Measurements from ENCODE around the gene OPA3. TPM values are rescaled to one million over a fixed set of nuclear protein-coding genes. Genes with fewer than 3 reads are reported as not detected.

The OPA3 gene
- total RNA-seq, 1 experiment from 2014 or later = 11.1 TPM

DNA sequence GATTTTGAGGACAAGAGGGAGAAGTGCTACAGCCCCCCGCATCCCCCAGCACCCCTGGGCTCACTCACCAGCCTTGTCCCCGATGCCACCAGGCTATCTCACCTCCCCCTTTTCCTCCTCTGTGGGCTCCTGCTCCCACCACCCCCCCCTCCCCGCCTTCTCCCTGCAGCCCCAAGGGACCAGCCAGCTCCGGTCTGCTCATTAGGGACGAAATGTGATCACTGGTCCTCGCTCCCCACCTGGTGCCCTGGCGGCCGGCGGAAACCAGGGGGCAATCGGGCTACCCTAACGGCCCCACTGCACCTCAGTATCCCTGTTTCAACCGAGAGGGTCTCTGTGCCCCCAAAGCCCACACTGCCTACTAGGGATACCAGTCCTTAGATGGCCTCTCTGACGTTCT is 14.7 kb upstream of the OPA3 start (continued):
- TF ChIP-seq YY1 (IDR thresholded peaks at IDR 0.05; ENCODE audit: extremely low read depth, insufficient replicate concordance, low read depth, low read length) (no peak), SIN3A (IDR thresholded peaks at IDR 0.05; ENCODE audit: low read depth) (no peak), FOSL1 (IDR thresholded peaks at IDR 0.05; ENCODE audit: low read depth) (no peak), ZFX (IDR thresholded peaks at IDR 0.05) (no peak), ELF1 (IDR thresholded peaks at IDR 0.05; ENCODE audit: borderline replicate concordance, low read depth) (no peak), TCF7L2 (IDR thresholded peaks at IDR 0.05; ENCODE audit: borderline replicate concordance, extremely low read depth, insufficient read depth, insufficient read length) (no peak), CEBPB (IDR thresholded peaks at IDR 0.05; ENCODE audit: low read depth) (no peak)
- TF ChIP-seq, protein P1, sequence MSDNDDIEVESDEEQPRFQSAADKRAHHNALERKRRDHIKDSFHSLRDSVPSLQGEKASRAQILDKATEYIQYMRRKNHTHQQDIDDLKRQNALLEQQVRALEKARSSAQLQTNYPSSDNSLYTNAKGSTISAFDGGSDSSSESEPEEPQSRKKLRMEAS (IDR thresholded peaks at IDR 0.05) = no peak

DNA sequence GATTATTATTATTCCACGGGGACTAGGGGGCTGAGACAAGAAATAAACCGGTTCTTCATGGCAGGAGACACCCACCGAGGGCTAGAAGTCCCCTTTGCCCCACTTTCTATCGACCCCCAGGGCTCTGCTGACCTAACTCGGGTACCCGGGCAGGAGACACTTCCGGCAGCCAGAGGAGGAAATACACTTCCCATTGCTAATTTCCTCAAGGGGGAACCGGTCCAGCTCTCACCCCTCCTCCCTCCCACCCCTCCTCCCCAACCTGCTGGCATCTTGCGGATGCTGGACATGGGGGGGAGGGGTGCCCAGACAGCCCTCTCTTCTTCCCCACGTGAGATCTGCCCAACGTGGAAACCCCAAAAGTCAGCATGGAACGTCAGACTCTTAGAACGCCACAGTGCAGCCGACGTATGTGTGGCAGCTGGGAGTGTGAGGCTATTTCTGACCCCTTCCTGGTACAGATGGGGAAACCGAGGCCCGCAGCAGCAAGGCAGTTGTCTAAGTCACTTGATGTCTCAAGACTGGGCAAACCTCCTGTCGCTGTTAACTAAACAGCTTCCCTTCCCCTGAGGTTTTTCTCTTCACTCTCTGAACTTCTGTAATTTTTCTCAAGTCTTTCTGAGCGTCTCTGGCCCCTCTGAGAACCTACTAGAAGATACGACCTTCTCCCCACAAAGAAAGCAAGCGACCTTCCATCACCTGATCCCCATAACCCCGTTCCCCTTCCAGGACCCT is 13.8 kb upstream of the OPA3 start:
- TF ChIP-seq, protein P1 (IDR thresholded peaks at IDR 0.05) = no peak
- TF ChIP-seq, protein P2, sequence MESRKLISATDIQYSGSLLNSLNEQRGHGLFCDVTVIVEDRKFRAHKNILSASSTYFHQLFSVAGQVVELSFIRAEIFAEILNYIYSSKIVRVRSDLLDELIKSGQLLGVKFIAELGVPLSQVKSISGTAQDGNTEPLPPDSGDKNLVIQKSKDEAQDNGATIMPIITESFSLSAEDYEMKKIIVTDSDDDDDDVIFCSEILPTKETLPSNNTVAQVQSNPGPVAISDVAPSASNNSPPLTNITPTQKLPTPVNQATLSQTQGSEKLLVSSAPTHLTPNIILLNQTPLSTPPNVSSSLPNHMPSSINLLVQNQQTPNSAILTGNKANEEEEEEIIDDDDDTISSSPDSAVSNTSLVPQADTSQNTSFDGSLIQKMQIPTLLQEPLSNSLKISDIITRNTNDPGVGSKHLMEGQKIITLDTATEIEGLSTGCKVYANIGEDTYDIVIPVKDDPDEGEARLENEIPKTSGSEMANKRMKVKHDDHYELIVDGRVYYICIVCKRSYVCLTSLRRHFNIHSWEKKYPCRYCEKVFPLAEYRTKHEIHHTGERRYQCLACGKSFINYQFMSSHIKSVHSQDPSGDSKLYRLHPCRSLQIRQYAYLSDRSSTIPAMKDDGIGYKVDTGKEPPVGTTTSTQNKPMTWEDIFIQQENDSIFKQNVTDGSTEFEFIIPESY (IDR thresholded peaks at IDR 0.05; ENCODE audit: extremely low read depth, insufficient replicate concordance, low read length) = no peak
- TF ChIP-seq EZH2phosphoT487 (IDR thresholded peaks at IDR 0.05; ENCODE audit: borderline replicate concordance) = no peak
- no peak for TF ChIP-seq SIN3A (IDR thresholded peaks at IDR 0.05; ENCODE audit: low read depth)
- no peak for TF ChIP-seq SP1 (IDR thresholded peaks at IDR 0.05; ENCODE audit: low read depth)
- no peak for TF ChIP-seq POLR2AphosphoS5 (IDR thresholded peaks at IDR 0.05; ENCODE audit: low read depth, low read length)
- no peak for TF ChIP-seq ZNF274 (IDR thresholded peaks at IDR 0.05; ENCODE audit: low read depth, low read length)
- TF ChIP-seq, protein P3, sequence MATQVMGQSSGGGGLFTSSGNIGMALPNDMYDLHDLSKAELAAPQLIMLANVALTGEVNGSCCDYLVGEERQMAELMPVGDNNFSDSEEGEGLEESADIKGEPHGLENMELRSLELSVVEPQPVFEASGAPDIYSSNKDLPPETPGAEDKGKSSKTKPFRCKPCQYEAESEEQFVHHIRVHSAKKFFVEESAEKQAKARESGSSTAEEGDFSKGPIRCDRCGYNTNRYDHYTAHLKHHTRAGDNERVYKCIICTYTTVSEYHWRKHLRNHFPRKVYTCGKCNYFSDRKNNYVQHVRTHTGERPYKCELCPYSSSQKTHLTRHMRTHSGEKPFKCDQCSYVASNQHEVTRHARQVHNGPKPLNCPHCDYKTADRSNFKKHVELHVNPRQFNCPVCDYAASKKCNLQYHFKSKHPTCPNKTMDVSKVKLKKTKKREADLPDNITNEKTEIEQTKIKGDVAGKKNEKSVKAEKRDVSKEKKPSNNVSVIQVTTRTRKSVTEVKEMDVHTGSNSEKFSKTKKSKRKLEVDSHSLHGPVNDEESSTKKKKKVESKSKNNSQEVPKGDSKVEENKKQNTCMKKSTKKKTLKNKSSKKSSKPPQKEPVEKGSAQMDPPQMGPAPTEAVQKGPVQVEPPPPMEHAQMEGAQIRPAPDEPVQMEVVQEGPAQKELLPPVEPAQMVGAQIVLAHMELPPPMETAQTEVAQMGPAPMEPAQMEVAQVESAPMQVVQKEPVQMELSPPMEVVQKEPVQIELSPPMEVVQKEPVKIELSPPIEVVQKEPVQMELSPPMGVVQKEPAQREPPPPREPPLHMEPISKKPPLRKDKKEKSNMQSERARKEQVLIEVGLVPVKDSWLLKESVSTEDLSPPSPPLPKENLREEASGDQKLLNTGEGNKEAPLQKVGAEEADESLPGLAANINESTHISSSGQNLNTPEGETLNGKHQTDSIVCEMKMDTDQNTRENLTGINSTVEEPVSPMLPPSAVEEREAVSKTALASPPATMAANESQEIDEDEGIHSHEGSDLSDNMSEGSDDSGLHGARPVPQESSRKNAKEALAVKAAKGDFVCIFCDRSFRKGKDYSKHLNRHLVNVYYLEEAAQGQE (IDR thresholded peaks at IDR 0.05; ENCODE audit: low read depth) = no peak
- no peak for TF ChIP-seq RAD21 (IDR thresholded peaks at IDR 0.05; ENCODE audit: low read depth)
- no peak for TF ChIP-seq JUND (IDR thresholded peaks at IDR 0.05)
- H3K9ac ChIP-seq (ENCODE audit: low read length) = no peak overlapping the region
- DNase-seq (ENCODE audit: low read depth, low spot score) (no peak), ATAC-seq (no peak)
- intact Hi-C loops (cut with micrococcal nuclease) = no loop called here
- ChIA-PET POLR2A (no interaction called here), RAD21 (ENCODE audit: low non-redundant PET in 1 of 2, low total read pairs in 2 of 2, uncharacterized antibody in 2 of 2, unreplicated experiment in 2 of 2) (no interaction called here), CTCF (no interaction called here)
- no peaks in the 10 kb centered on the region for H3K9me3 ChIP-seq (ENCODE audit: control insufficient read depth in 1 of 2, insufficient read depth in 1 of 2, low read depth in 1 of 2, low read length in 2 of 2)
- H2AFZ ChIP-seq (ENCODE audit: low read depth, low read length, poor library complexity, severe bottlenecking) = no peak overlapping the region
- H3K36me3 ChIP-seq (ENCODE audit: control insufficient read depth in 1 of 2, insufficient read depth in 2 of 2, low read length in 2 of 2) = no peaks in the 10 kb centered on the region
- H3K27me3 ChIP-seq (ENCODE audit: insufficient read depth, low read length) = peaks cover 18% of the 10 kb centered on the region; the same call in 1 of the 2 replicates
- H3K27ac ChIP-seq (ENCODE audit: low read depth, low read length) = no peak overlapping the region
- peaks cover 0 to 3% of the 10 kb centered on the region in 2 experiments; a peak in 1 of 4 replicates for H3K4me1 ChIP-seq (ENCODE audit: control insufficient read depth in 1 of 2, insufficient read depth in 2 of 2, low read length in 2 of 2)
- BruUV-seq (replicated peaks) = no TSS peak
- no peak overlapping the region for H3K4me2 ChIP-seq (ENCODE audit: low read length)
- H3K79me2 ChIP-seq (ENCODE audit: insufficient read depth, low read length) = no peaks in the 10 kb centered on the region
- H3K4me3 ChIP-seq (replicated peaks in 1 of 2; ENCODE audit: low read depth in 1 of 2, low read length in 2 of 2) = no peak overlapping the region
- no peaks in the 10 kb centered on the region for H3K9me2 ChIP-seq (ENCODE audit: insufficient read depth)
- no peaks in the 10 kb centered on the region for H4K20me1 ChIP-seq (ENCODE audit: insufficient read depth)
